Subcutaneous adipose tissue (tissue), 4 donors: Measurements from ENCODE around the gene MITF. TPM values are rescaled to one million over a fixed set of nuclear protein-coding genes. Genes with fewer than 3 reads are reported as not detected.

ENCODE experiments used
- CTCF ChIP-seq: fragments of 450-650 bp; IDR thresholded peaks from one replicate; pipeline ENCODE4 v1.5.1; 2016; ENCODE audit warnings: low read depth, mild to moderate bottlenecking, control low read depth, antibody characterized with exemption, moderate library complexity
- total RNA-seq, 4 donors: library from RNA; depleted of rRNA; stranded (reverse); fragments of >200 nt; gene quantifications; one replicate each; pipeline ENCODE4 v1.1.0, GENCODE V29; 2016

MITF gene
- total RNA-seq, 4 donors from 2014 or later: 19.6 to 60.3 (median 32.5) TPM

GRCh38 chr3:69987833-69988232, 248.6 kb downstream of the MITF start:
- no peak for TF ChIP-seq CTCF

- TF ChIP-seq CTCF: no peak
These were observed 254.5 kb downstream of the MITF start for GRCh38 chr3:69993757-69994156.

GRCh38 chr3:69994919-69995318, 255.7 kb downstream of the MITF start:
- TF ChIP-seq CTCF: no peak

- TF ChIP-seq CTCF: no peak
These were observed 258.5 kb downstream of the MITF start for GRCh38 chr3:69997631-69998307.

- TF ChIP-seq CTCF: no peak
These were observed 259.5 kb downstream of the MITF start for GRCh38 chr3:69998759-69999139.

GRCh38 chr3:69999140-70000027, 260.1 kb downstream of the MITF start, which contains the start of gene SAMMSON:
Gene SAMMSON, plus strand, starts transcription at chr3:69999733.
- TF ChIP-seq CTCF: no peak

- TF ChIP-seq CTCF: no peak
These were observed 260.8 kb downstream of the MITF start for GRCh38 chr3:70000028-70000410.
